GM18519 (cell line): ENCODE measurements around the gene FRMD4A.
"Not testable (repeated sequence)": the region's sequence is repeated elsewhere in the genome, so short reads cannot be mapped to it uniquely, and the experiment has no call there.

ENCODE experiments used
- ATAC-seq: cut with Tn5 transposase; IDR thresholded peaks from one replicate; pipeline ENCODE4 v1.9.1; 2021; ENCODE audit warnings: mild to moderate bottlenecking, moderate library complexity; ENCODE audit not compliant: unreplicated experiment, low FRiP score

FRMD4A gene

DNA sequence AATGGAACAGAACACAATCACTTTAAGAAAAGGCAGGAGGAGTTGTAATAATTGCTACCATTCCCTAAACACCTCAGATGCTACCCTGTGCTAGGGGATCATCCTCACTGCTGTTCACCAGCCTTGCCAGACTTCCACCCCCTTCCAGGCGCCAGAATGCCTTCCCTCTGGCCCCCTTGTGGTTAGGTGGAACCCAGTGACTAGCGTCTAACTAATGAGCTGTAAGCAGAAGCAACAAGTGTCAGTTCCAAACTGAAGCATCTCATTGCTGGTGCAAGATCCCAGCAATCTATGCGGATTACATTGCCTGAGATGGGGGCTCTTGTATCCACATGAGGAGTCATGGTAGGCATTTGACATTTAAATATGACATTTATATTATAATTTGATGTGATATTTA is 86.6 kb downstream of the FRMD4A start:
- ATAC-seq = no peak

DNA sequence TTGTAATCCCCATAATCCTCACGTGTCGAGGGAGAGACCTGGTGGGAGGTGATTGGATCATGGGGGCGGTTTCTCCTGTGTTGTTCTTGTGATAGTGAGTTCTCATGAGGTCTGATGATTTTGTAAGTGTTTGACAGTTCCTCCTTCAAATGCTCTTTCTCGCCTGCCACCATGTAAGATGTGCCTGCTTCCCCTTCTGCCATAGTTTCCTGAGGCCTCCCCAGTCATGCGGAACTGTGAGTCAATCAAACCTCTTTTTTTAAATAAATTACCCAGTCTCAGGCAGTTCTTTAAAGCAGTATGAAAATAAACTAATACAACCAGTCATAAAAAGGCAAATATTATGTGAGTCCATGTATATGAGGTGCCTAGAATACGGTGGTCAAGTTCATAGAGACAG is 87.5 kb downstream of the FRMD4A start:
- ATAC-seq = no peak

DNA sequence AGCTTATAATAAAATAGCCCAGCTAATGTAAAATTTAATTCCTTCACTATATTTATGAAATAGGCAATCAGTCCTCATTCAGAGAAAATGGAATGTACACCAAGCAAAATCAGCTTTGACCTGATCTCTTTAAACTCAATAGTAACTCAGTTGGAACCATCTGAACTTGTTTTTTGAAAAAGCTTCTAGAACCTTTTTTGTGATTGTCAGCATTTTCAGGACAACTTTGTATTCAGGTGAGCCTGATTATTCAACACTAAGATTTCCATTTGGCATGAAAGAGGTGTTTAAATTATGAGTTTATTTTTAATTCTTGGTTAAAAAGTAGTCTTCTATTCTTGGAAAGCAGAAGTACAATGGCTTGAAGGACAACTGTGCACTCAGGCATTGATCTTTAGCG is 89.5 kb downstream of the FRMD4A start:
- no peak for ATAC-seq

DNA sequence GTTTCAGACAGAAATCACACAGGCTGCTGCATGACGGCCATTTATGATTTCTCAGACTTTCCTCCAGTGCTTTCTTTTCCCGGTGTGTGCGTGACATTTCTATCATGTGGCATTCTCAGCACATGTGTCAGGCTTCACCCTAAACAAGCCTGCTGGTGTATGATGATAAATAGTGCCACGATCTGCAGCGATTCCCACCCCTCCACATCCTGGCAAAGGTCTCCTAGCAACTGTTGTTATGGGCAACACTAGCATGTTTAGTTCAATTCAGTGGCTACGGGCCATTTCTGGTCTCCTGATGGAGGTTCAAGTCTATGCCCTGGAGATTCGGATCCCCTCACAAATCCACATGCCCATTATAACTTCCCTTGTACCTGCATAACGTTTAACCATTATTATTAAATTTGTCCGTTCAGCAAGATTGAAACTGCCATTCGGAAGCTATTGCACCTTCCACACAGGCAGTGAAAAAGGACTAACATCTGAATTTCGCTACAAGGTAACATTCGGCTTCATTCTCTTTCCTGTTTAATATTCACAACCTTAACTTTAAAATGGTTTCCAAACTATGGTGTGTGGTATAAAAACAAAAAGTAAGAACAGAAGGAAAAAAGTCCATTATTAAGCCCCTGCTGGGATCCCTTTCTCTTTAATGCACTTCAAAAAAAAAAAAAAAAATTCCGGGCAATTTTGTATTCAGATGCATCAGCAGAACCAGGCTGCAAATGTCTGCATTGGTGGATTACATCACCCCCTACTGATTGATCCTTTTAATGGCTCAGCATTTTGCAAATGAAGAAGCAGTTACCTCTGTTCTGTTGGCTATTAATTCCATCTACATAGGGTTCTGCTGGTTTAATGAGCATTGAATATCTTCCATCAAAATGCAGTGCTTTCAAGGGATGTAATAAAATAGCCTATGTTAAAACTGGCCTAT is 90.2 kb downstream of the FRMD4A start:
- ATAC-seq = no peak

DNA sequence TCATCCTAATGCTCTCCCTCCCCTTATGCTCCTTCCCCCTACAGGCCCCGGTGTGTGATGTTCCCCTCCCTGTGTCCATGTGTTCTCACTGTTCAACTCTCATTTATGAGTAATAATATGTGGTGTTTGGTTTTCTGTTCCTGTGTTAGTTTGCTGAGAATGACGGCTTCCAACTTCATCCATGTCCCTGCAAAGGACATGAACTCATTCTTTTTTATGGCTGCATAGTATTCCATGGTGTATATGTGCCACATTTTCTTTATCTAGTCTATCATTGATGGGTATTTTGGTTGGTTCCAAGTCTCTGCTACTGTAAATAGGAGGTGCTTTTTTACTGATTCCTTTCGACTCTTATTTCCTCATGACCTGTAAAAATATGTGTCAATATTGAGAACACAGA is 92.1 kb downstream of the FRMD4A start:
- ATAC-seq = not testable (repeated sequence)

DNA sequence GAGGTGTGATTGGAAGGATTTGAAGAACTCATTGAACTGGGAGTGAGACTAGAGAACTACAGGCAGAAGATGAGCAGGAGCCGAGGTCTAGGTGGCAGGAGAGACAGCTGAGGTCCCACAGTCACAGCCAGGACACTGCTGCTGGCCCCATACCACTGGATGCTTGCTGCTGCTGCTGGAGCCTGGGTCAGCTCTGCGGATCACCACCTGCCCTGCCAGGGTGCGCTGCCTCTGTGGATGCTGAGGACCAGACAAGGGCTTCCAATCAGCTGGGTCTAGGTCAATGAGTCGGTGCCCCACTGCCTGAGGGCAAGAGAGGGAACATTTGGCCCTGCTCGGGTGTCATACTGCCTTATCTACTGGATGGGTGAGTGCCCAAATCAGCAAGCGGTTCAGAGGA is 94.4 kb downstream of the FRMD4A start:
- no peak for ATAC-seq

DNA sequence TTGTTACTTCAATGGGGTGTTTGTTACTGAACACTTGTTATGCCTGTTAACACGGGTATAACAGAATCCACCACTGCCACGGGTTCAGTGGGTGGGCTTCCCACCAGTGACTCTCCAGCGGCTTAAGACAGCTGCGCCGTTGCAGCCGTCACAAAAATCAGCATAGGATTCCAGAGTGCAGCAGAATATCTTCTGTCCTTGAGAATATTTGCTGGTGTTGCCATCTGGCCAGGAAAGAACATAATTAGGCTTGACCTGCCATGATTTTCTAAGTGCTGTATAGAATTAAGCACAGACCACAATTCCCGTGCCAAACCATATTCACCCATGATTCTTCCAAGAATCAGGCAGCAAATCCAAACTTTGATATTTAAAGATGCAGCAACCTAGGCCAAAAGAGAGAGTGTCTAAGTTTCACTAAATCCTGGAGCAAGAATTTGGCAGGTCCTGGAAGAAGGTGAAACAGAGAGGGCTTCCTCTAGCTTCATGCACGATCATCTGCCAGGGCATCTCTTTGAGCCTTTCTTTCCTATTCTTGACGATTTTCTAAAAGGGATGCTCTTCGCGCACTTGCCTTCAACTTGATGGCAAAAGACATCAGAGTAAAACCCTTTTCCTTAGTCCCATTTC is 95.0 kb downstream of the FRMD4A start:
- ATAC-seq = no peak

DNA sequence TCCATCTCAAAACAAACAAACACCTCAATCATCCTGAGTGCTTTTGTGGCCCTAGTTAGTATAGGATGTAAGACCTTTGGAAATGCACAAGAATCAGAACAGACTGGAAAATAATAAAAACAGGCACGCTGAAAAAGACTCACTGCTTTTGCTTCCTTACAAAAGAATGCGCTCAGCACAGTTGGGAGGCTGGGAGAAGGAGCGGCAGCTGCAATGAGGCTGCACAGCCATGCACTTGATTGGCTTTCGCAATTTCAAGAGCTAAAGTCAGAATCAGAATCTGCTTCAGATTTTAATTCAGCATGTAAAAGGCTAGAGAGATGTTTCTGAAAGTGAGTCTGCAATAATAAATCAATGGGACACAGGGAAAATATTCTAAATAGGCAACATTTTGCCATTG is 97.2 kb downstream of the FRMD4A start:
- no peak for ATAC-seq

DNA sequence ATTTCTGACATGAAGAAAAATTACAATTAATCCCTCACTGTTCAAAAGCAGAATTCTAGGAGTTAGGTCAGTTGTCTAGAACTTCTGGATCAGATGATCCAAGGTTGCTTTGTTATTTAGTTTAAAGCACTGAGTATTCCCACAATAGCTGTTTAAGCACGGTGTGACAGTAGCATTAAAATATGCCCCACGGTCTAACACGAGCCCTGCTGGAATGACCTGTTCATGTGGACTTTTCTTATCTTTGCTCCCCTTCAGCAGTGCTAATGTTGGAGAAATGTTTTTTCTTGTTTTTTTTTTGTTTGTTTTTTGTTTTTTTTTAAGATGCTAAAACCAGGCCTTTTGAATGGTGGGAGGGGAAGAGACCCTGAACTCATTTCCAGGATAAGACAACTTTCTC is 101.9 kb downstream of the FRMD4A start:
- ATAC-seq = not testable (repeated sequence)

DNA sequence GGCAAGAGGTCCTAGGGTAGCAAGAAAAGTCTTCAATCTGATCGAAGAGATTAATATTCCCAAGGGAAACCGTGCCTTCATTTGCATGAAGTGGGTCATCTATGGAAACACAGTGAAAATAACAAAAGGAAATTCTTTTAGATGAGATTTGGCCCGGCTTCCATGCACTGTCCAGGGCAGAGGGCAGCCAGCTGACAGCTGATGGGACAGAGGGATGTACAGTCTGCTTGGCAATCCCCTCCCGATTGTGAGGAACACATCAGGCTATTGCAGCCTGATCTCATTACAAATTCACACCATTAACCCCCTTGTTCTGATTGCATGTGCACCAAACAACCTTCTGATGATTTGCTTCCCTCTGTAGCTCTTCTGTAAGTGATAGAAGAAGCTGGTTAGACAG is 105.3 kb downstream of the FRMD4A start:
- ATAC-seq = no peak

DNA sequence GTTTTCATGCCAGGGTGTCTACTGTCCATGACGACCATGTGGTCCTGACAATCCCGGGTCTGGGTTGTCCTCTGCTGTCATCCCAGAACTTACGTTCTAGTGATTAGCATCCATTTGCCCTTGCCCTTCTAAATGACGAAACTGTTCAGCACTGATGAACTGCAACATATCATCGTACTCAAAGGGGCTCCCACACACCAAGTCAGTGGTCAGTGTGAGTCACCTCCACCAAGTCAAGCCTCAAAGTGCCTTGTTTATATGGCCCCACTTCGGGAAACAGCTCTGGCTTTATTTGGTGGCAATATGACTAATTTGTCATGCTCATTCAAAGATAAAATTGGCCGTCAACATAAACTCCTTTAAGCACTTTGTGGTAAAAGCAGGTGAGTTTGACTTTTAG is 110.7 kb downstream of the FRMD4A start:
- no peak for ATAC-seq

DNA sequence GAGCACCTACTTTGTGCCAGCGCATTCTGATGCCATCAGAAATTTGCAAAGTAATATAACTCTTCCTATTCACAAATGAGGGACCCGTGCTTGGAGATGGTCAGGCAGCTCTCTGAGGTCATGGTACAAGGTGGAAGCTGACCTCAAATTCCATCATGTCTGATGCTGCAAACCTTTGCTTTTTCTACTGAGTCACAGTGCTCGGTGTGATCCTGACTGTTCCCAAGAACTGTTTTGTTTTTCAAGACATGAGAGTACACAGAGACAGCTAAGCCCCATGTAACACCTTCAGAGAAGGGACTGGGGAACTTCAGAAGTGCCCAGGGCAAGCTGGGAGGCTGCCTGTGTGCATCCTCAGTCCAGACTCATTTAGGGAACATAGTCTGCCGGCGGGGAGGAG is 111.3 kb downstream of the FRMD4A start:
- ATAC-seq = no peak

DNA sequence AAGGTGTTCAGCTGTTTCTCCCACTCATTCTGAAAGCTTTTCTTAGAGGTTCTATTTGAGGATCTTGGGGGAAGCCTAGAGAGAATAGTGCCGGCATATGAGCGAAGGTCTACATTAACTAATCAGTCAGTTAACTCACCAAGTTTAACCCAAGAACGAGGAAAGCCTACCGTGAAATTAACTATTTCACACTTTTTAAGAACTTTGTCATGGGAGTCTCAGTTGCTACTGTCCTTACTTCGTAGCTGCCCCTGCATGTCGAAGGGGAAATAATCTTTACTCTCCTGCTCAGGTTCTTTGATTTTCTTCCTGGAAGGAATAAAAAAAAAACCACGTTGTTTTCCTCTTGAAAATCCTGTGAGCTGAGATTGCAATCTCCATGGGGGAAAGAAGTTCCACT is 115.1 kb downstream of the FRMD4A start:
- no peak for ATAC-seq

DNA sequence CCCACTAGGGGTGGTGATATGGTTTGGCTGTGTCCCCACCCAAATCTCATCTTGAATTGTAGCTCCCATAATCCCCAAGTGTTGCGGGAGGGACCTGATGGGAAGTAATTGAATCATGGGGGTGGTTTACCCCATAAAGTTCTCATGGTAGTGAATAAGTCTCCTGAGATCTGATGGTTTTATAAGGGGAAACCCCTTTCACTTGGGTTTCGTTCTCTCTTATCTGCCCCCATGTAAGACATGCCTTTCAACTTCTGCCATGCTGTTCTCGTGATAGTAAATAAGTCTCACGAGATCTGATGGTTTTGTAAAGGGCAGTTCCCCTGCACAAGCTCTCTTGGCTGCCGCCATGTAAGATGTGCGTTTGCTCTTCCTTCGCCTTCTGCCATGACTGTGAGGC is 117.0 kb downstream of the FRMD4A start:
- not testable (repeated sequence) for ATAC-seq

DNA sequence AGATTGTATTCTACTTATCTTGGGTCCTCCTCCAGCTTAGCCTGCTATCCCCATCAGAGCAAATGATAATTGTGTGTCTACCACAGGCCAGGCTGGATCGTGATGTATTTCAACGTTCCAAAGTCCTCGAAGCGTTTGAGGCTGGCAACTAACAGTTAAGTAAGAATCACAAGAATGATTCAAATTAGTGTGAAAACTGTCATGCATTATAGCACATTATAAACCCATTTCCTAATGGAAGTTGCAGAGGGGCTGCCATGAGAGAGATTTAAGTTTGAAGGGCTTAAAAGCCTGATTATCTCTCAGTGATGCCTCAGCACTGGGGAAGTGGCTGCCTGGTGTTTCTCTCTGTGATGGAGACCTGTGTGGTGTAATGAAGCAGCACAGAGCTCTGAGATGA is 119.1 kb downstream of the FRMD4A start:
- no peak for ATAC-seq

DNA sequence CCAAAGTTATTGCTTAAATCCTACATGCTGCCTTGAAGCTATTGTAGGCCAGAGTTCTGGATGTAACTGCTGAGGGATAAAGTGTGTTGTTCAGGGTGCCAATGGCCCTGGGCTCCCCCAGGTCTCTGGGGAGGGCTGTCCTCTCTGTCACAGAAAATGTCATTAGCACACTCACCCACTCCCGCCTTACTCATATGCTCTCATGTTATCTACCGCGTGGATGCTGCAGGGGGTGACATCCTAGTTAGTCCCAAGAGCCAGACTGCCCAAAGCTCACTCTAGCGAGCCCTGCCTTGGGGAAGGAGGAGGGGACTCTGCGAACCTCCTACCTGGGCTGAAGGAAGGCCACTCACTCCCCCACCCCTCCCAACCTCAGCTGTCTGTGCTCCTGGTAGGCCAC is 122.5 kb downstream of the FRMD4A start:
- ATAC-seq = no peak

DNA sequence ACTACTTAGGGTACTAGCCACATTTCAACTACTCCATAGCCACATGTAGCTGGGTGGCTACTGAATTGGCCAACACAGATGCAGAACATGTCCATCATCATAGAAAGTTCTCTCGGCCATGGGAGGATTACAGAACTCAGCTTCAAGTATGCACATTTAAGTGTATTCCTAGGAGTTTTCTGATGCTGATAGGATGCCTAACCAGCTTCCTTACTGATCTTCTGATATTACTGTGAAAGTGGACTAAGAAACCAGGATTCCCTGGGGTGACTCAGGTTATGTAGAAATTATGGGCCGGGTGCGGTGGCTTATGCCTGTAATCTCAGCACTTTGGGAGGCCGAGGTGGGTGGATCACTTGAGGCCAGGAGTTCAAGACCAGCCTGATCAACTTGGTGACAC is 125.5 kb downstream of the FRMD4A start:
- no peak for ATAC-seq

DNA sequence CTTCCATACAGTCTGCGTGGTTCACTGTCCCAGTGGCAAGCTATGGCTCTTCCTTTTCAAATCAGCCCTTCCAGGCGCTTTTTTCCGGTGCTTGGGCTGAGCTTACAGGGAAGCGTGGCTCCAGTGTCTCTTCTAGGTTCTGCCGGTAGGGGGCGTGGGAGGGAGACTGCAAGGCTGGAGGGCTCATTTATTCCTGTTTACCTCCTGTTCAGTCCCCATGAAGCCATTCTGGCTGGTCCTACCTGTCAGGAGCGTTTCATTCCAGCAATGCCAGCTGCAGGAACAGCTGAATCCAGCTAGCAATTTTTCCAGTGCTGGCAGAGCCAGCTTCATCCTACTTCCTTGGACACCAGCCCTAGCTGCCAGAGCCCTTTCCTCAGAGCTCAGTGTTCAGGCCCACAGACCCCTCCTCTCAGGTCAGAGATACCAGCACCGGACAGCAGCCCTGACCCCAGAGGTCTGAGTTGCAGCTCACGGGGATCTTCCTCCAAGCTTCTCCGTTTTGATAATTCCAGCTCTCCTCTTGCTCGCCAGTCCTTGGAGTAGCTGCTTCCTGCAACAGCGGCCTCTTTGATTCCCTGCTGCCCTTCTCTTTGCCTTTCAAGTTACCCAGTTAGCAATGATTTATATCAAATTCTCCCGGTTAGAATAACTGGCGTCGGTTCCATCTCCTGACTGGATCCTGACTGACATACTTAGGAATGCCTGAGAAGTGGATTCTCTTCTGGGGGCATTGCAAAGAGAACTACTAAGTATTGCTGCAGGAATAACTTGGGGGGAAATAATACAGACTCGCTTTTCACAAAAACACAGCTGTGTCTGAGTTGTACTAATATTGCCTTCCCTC is 129.8 kb downstream of the FRMD4A start:
- no peak for ATAC-seq

DNA sequence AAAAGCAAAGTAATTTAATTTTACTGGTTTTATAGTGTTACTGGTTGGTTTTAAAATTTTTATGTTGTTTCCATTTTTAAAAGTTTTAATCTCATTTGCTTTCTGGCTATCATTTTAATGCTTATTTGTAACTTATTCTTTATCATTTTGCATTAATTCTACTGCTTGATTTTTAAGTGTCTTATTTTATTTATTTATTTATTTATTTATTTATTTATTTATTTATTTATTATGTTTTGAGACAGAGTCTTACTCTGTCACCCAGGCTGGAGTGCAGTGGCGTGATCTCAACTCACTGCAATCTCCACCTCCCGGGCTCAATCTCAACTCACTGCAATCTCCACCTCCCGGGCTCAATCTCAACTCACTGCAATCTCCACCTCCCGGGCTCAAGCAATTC is 131.6 kb downstream of the FRMD4A start:
- ATAC-seq = not testable (repeated sequence)

DNA sequence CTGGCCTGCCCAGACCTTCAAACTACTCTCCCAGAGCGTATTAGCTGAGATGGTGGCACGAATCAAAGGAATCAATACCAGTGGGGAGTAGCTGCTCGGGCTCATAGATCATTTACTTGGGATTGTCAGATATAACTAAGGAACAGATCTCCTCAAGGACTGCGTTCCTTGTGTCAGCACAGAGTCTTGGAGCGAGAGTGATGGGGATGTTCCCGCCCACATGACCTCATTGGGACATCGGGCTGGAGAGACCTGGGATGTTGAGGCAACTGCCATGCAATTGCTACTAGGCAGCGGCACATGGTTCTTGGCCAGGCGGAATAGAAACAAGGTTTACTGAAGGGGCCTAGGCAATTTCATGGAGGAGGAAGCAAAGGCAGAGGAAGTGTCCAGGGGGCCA is 132.6 kb downstream of the FRMD4A start:
- ATAC-seq = no peak

DNA sequence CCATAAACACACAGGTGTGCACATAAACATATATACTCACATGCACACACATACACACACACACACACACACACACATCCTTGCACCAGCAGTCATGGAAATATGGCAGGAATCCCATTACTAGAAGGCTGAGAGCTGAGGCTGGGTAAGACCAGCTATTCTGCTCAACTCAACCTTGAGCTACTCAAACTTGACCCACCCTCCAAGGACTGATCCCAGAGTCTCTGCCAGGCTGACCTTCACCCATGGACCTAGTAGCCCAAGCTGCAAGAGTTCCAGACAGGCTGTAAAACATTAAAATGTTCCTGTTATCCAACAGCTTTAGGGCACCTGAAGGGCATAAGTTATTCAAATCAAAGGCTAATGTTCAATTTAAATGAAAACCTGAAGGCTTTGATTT is 134.6 kb downstream of the FRMD4A start:
- no peak for ATAC-seq
